Stomach (tissue), 4 donors: ENCODE measurements around the gene MKLN1.

Experiments used
- EP300 ChIP-seq: sonication (generic); formaldehyde crosslinking; IDR thresholded peaks from one replicate; pipeline ENCODE4 v1.6.1; 2017; ENCODE audit warnings: antibody characterized with exemption
- POLR2A ChIP-seq, 4 donors: fragments of 450-650 bp; IDR thresholded peaks; one replicate each; pipeline ENCODE4 v1.6.1; 2016; ENCODE audit warnings: antibody characterized with exemption in 4 of 4, control low read depth in 2 of 4, mild to moderate bottlenecking in 1 of 4, moderate library complexity in 1 of 4
- POLR2AphosphoS5 ChIP-seq, 3 donors: sonication (generic); formaldehyde crosslinking; IDR thresholded peaks; one replicate each; pipeline ENCODE4 v1.6.1; 2016; ENCODE audit warnings: antibody characterized with exemption in 3 of 3
- TF ChIP-seq, protein P1 (sequence below), 7 experiments: fragments of 450-650 bp in 4 of 7; fragments of 200-600 bp in 3 of 7; sonication (generic) in 3 of 7; IDR thresholded peaks; one replicate each; pipeline ENCODE4 v1.5.1; 2016 to 2019; ENCODE audit warnings: antibody characterized with exemption in 7 of 7, control low read depth in 2 of 7, mild to moderate bottlenecking in 1 of 7

GRCh38 chr7:131480384-131481315 lies 153.0 kb downstream of the MKLN1 start:
- TF ChIP-seq, protein P1, sequence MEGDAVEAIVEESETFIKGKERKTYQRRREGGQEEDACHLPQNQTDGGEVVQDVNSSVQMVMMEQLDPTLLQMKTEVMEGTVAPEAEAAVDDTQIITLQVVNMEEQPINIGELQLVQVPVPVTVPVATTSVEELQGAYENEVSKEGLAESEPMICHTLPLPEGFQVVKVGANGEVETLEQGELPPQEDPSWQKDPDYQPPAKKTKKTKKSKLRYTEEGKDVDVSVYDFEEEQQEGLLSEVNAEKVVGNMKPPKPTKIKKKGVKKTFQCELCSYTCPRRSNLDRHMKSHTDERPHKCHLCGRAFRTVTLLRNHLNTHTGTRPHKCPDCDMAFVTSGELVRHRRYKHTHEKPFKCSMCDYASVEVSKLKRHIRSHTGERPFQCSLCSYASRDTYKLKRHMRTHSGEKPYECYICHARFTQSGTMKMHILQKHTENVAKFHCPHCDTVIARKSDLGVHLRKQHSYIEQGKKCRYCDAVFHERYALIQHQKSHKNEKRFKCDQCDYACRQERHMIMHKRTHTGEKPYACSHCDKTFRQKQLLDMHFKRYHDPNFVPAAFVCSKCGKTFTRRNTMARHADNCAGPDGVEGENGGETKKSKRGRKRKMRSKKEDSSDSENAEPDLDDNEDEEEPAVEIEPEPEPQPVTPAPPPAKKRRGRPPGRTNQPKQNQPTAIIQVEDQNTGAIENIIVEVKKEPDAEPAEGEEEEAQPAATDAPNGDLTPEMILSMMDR (IDR thresholded peaks at IDR 0.05), result no peak
- TF ChIP-seq POLR2A (IDR thresholded peaks at IDR 0.05) (no peak), EP300 (no peak), POLR2AphosphoS5 (IDR thresholded peaks at IDR 0.05) (no peak)
